ENCODE measurements around the gene ZNRF3.

DNA sequence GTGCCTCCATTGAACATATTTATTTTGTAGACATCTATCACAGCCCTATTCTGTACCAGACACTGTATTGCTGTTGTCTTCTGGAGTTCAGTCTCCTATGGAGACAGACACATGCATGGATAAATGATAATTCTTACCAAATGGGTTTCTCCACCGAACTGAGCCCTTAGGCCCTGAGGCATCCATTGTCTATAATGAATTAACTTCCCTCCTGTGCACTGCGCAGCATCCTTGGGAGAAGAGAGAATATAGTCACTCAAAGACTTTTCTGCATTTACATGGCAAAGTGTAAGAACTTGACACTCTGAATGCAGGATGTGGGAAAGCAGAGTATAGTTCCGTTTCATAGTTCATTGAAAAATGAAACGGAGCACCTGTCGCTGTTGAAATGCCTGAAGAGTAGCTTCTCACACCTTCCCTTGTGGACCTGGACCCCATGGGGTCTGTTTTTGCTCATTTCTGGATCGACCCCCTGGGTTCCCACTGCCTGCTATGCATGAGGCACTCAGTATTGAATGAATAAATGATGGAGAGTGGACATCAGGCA lies 6.2 kb downstream of the ZNRF3 start:
- TF ChIP-seq, protein P1, sequence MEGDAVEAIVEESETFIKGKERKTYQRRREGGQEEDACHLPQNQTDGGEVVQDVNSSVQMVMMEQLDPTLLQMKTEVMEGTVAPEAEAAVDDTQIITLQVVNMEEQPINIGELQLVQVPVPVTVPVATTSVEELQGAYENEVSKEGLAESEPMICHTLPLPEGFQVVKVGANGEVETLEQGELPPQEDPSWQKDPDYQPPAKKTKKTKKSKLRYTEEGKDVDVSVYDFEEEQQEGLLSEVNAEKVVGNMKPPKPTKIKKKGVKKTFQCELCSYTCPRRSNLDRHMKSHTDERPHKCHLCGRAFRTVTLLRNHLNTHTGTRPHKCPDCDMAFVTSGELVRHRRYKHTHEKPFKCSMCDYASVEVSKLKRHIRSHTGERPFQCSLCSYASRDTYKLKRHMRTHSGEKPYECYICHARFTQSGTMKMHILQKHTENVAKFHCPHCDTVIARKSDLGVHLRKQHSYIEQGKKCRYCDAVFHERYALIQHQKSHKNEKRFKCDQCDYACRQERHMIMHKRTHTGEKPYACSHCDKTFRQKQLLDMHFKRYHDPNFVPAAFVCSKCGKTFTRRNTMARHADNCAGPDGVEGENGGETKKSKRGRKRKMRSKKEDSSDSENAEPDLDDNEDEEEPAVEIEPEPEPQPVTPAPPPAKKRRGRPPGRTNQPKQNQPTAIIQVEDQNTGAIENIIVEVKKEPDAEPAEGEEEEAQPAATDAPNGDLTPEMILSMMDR (IDR thresholded peaks at IDR 0.05): no peak
- TF ChIP-seq ZFX (IDR thresholded peaks at IDR 0.05; ENCODE audit: borderline replicate concordance): no peak
